Left lung (tissue), 14 donors: ENCODE results near the gene MAGT1. TPM values are rescaled to one million over a fixed set of nuclear protein-coding genes. Genes with fewer than 3 reads are reported as not detected.
"Not testable (repeated sequence)": the region's sequence is repeated elsewhere in the genome, so short reads cannot be mapped to it uniquely, and the experiment has no call there.

Experiments used
- ATAC-seq: fragments of 200-7000 bp; cut with Tn5 transposase; one replicate; pipeline ENCODE4 v1.9.1; 2020; ENCODE audit warnings: moderate library complexity
- DNase-seq, 4 donors: peaks; one replicate each; pipeline ENCODE4 v3.0.0-alpha.2; 2013 to 2020
- H3K27ac ChIP-seq, 2 donors: fragments of 200-600 bp; sonication (generic) in 1 of 2; one replicate each; pipeline versions ENCODE4 v1.5.0 to v1.8.0; 2020 to 2021
- H3K27me3 ChIP-seq, 2 donors: fragments of 200-600 bp; sonication (generic) in 1 of 2; one replicate each; pipeline versions ENCODE4 v1.5.0 to v1.8.0; 2020 to 2021
- H3K36me3 ChIP-seq, 2 donors: fragments of 200-600 bp; sonication (generic) in 1 of 2; one replicate each; pipeline versions ENCODE4 v1.5.0 to v1.8.0; 2020 to 2021
- H3K4me1 ChIP-seq, 2 donors: fragments of 200-600 bp; one replicate each; pipeline ENCODE4 v1.8.0; 2021
- H3K4me3 ChIP-seq, 2 donors: fragments of 200-600 bp; sonication (generic) in 1 of 2; one replicate each; pipeline versions ENCODE4 v1.5.0 to v1.8.0; 2020 to 2021; ENCODE audit warnings: mild to moderate bottlenecking in 1 of 2
- H3K9me3 ChIP-seq, 2 donors: fragments of 200-600 bp; sonication (generic) in 1 of 2; one replicate each; pipeline versions ENCODE4 v1.5.0 to v1.8.0; 2020 to 2021
- CTCF ChIP-seq, 2 donors: fragments of 200-600 bp; sonication (generic) in 1 of 2; IDR thresholded peaks; one replicate each; pipeline versions ENCODE4 v1.5.0 to v1.8.0; 2021; ENCODE audit warnings: antibody characterized with exemption in 2 of 2
- intact Hi-C, 2 donors: fragments of 100-400 bp; cut with DNase I; formaldehyde crosslinking; loops; one replicate each; pipeline versions ENCODE4 v1.11.2 to v1.14.2; 2022
- long read RNA-seq, 12 donors: library from polyadenylated mRNA in 2 of 12; unstranded in 2 of 12; transcript quantifications; one replicate each; pipeline ENCODE4 v2.0.0 and lab custom pipeline, GENCODE V29; 2019 to 2026
- polyA plus RNA-seq, 6 donors: library from polyadenylated mRNA; unstranded; fragments of 120-200 nt; gene quantifications; one replicate each; pipeline ENCODE4 v1.2.1, GENCODE V29; 2013; ENCODE audit not compliant: insufficient read length in 6 of 6
- total RNA-seq, 2 donors: library from RNA; stranded (reverse); fragmentation: NEBNext Ultra II Directional; extraction: Animal tissue kit (Norgen Biotek cat#: 25700); gene quantifications; one replicate each; pipeline ENCODE4 v1.2.1, GENCODE V29; 2021
- donor health status: DM: no; HTN: yes; CAD: no.
- donor health status: DM: no; HTN: no; CAD: no.

MAGT1 gene
- total RNA-seq (10 to 100 TPM; 85.9 to 90.6 TPM), polyA plus RNA-seq (10 to 100 TPM; 61.1 to 74.5 (median 71.9) TPM)
- long read RNA-seq, donor 1, full-length matches to known transcripts = 34 of 630 reads
- long read RNA-seq, donor 1, partial matches to known transcripts = 94 of 630 reads
- long read RNA-seq, donor 1, other reads (novel, unspliced or antisense) = 502 of 630 reads
- long read RNA-seq, donor 2, full-length matches to known transcripts = 26 of 44 reads
- long read RNA-seq, donor 2, partial matches to known transcripts = 13 of 44 reads
- long read RNA-seq, donor 2, other reads (novel, unspliced or antisense) = 5 of 44 reads
- long read RNA-seq, donor 3, full-length matches to known transcripts = 10 of 536 reads
- long read RNA-seq, donor 3, partial matches to known transcripts = 82 of 536 reads
- long read RNA-seq, donor 3, other reads (novel, unspliced or antisense) = 444 of 536 reads
- long read RNA-seq, donor 4, full-length matches to known transcripts = 4 of 10 reads
- long read RNA-seq, donor 4, partial matches to known transcripts = 2 of 10 reads
- long read RNA-seq, donor 4, other reads (novel, unspliced or antisense) = 4 of 10 reads
- long read RNA-seq, donor 5, full-length matches to known transcripts = 27 of 470 reads
- long read RNA-seq, donor 5, partial matches to known transcripts = 425 of 470 reads
- long read RNA-seq, donor 5, other reads (novel, unspliced or antisense) = 18 of 470 reads
- long read RNA-seq, donor 6, full-length matches to known transcripts = 17 of 819 reads
- long read RNA-seq, donor 6, partial matches to known transcripts = 778 of 819 reads
- long read RNA-seq, donor 6, other reads (novel, unspliced or antisense) = 24 of 819 reads
- long read RNA-seq, donor 7, full-length matches to known transcripts = 3 of 3 reads
- long read RNA-seq, donor 7, partial matches to known transcripts = 0 of 3 reads
- long read RNA-seq, donor 7, other reads (novel, unspliced or antisense) = 0 of 3 reads
- long read RNA-seq, donor 8, full-length matches to known transcripts = 16 of 345 reads
- long read RNA-seq, donor 8, partial matches to known transcripts = 329 of 345 reads
- long read RNA-seq, donor 8, other reads (novel, unspliced or antisense) = 0 of 345 reads
- long read RNA-seq, donor 9 = 0 reads
- long read RNA-seq, donor 10, full-length matches to known transcripts = 5 of 9 reads
- long read RNA-seq, donor 10, partial matches to known transcripts = 0 of 9 reads
- long read RNA-seq, donor 10, other reads (novel, unspliced or antisense) = 4 of 9 reads
- long read RNA-seq, donor 11, full-length matches to known transcripts = 8 of 887 reads
- long read RNA-seq, donor 11, partial matches to known transcripts = 831 of 887 reads
- long read RNA-seq, donor 11, other reads (novel, unspliced or antisense) = 48 of 887 reads
- long read RNA-seq, donor 12, full-length matches to known transcripts = 17 of 370 reads
- long read RNA-seq, donor 12, partial matches to known transcripts = 347 of 370 reads
- long read RNA-seq, donor 12, other reads (novel, unspliced or antisense) = 6 of 370 reads

GRCh38 chrX:77894921-77895886 is at the start of gene MAGT1:
TSS of gene MAGT1 (minus strand) at chrX:77895435. CDS start at chrX:77895410, 25 bp downstream.
- intact Hi-C loops = no loop called here
- peak within 1 kb of the TSS; percentile 38 to 60 for H3K4me3 ChIP-seq
- H3K4me1 ChIP-seq = peaks cover 8 to 18% of the 10 kb centered on the region in 2 donors
- H3K27ac ChIP-seq = peak within 1 kb of the TSS; percentile 91 to 92
- H3K9me3 ChIP-seq = no peaks in the 10 kb centered on the region
- H3K36me3 ChIP-seq = no peaks in the 10 kb centered on the region
- peak; percentile 93 for ATAC-seq
- no peaks in the 10 kb centered on the region for H3K27me3 ChIP-seq
- DNase-seq = peak; percentile 88 to 97 (median 92)
- TF ChIP-seq CTCF (IDR thresholded peaks at IDR 0.05) = no peak

GRCh38 chrX:77945031-77945430 is 49.8 kb upstream of the MAGT1 start:
- H3K36me3 ChIP-seq, H3K9me3 ChIP-seq, intact Hi-C loops, H3K4me3 ChIP-seq, H3K27me3 ChIP-seq, DNase-seq, ATAC-seq, H3K27ac ChIP-seq: not testable (repeated sequence)
- peaks cover 0 to 15% of the 10 kb centered on the region in 2 donors for H3K4me1 ChIP-seq

GRCh38 chrX:77938083-77938680 is 42.9 kb upstream of the MAGT1 start:
- ATAC-seq (no peak), DNase-seq (no peak)
- Histone ChIP-seq H3K27me3 (no peaks in the 10 kb centered on the region), H3K4me1 (no peaks in the 10 kb centered on the region), H3K27ac (peak overlapping the region in 1 of 2 donors; percentile 50), H3K4me3 (no peak overlapping the region), H3K36me3 (no peaks in the 10 kb centered on the region), H3K9me3 (no peaks in the 10 kb centered on the region)
- intact Hi-C loops = no loop called here
- no peak for TF ChIP-seq CTCF (IDR thresholded peaks at IDR 0.05)

- ATAC-seq = peak; percentile 25
- Histone ChIP-seq H3K27ac (no peak overlapping the region), H3K4me3 (no peak overlapping the region), H3K36me3 (no peaks in the 10 kb centered on the region), H3K9me3 (no peaks in the 10 kb centered on the region), H3K27me3 (no peaks in the 10 kb centered on the region), H3K4me1 (no peaks in the 10 kb centered on the region)
- no peak for DNase-seq
- intact Hi-C loops = no loop called here
- no peak for TF ChIP-seq CTCF (IDR thresholded peaks at IDR 0.05)
Measured at GRCh38 chrX:77937291-77937690, 42.1 kb upstream of the MAGT1 start.
